ENCODE results near the gene KRT82. TPM values are rescaled to one million over a fixed set of nuclear protein-coding genes. Genes with fewer than 3 reads are reported as not detected.

The KRT82 gene
- total RNA-seq, 4 donors from 2014 or later: 1.3 to 40.7 (median 7.6) TPM

- Histone ChIP-seq H3K9me3 (no peaks in the 10 kb centered on the region), H3K4me3 (no peak overlapping the region), H3K27ac (no peak overlapping the region), H3K4me1 (peaks cover 14% of the 10 kb centered on the region), H3K27me3 (peaks cover 22% of the 10 kb centered on the region), H3K36me3 (no peaks in the 10 kb centered on the region)
- 88% methylated on average over 6 of the region's 9 CpGs for WGBS
- DNase-seq (ENCODE audit: low spot score in 2 of 2): peak in 1 of 2 donors; percentile 77
- TF ChIP-seq CTCF (IDR thresholded peaks at IDR 0.05): no peak
- TF ChIP-seq POLR2A (IDR thresholded peaks at IDR 0.05): no peak
- TF ChIP-seq EP300 (IDR thresholded peaks at IDR 0.05): no peak
- no peak for TF ChIP-seq POLR2AphosphoS5 (IDR thresholded peaks at IDR 0.05)
Measured at GRCh38 chr12:52437508-52437907, 31.4 kb upstream of the KRT82 start.

GRCh38 chr12:52436828-52437474 is 30.8 kb upstream of the KRT82 start:
- H3K4me3 ChIP-seq: no peak overlapping the region
- no peaks in the 10 kb centered on the region for H3K36me3 ChIP-seq
- peaks cover 14% of the 10 kb centered on the region for H3K4me1 ChIP-seq
- no peak overlapping the region for H3K27ac ChIP-seq
- peaks cover 22% of the 10 kb centered on the region for H3K27me3 ChIP-seq
- 75% methylated on average over 9 of the region's 9 CpGs for WGBS
- DNase-seq (ENCODE audit: low spot score in 2 of 2): peak in 1 of 2 donors; percentile 44
- TF ChIP-seq EP300 (IDR thresholded peaks at IDR 0.05): no peak
- no peak for TF ChIP-seq CTCF (IDR thresholded peaks at IDR 0.05)
- TF ChIP-seq POLR2A (IDR thresholded peaks at IDR 0.05): no peak
- TF ChIP-seq POLR2AphosphoS5 (IDR thresholded peaks at IDR 0.05): no peak
- H3K9me3 ChIP-seq: no peaks in the 10 kb centered on the region

GRCh38 chr12:52436000-52436827 is 30.1 kb upstream of the KRT82 start:
- peaks cover 14% of the 10 kb centered on the region for H3K4me1 ChIP-seq
- H3K4me3 ChIP-seq: no peak overlapping the region
- peak overlapping the region; percentile 31 for H3K27ac ChIP-seq
- WGBS: 39% methylated on average over 9 of the region's 9 CpGs
- DNase-seq (ENCODE audit: low spot score in 2 of 2): peak in 1 of 2 donors; percentile 72
- TF ChIP-seq POLR2A (IDR thresholded peaks at IDR 0.05): no peak
- no peak for TF ChIP-seq CTCF (IDR thresholded peaks at IDR 0.05)
- TF ChIP-seq EP300 (IDR thresholded peaks at IDR 0.05): no peak
- TF ChIP-seq POLR2AphosphoS5 (IDR thresholded peaks at IDR 0.05): no peak
- H3K36me3 ChIP-seq: no peaks in the 10 kb centered on the region
- H3K9me3 ChIP-seq: no peaks in the 10 kb centered on the region
- H3K27me3 ChIP-seq: peaks cover 25% of the 10 kb centered on the region

DNA sequence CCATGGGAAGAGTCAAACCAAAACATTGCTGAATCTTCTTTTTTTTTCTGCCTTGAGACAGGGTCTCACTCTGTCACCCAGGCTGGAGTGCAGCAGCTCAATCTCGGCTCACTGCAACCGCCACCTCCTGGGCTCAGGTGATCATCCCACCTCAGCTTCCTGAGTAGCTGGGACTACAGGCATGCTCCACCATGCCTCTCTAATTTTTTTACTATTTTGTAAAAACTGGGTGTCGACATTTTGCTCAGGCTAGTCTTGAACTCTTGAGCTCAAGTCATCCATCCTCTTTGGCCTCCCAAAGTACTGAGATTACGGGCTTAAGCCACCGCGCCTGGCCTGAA is 29.5 kb upstream of the KRT82 start:
- 56% methylated on average over 6 of the region's 6 CpGs for WGBS
- H3K27ac ChIP-seq: peak overlapping the region; percentile 31
- no peak overlapping the region for H3K4me3 ChIP-seq
- DNase-seq (ENCODE audit: low spot score in 2 of 2): no peak
- peaks cover 28% of the 10 kb centered on the region for H3K27me3 ChIP-seq
- TF ChIP-seq EP300 (IDR thresholded peaks at IDR 0.05): no peak
- TF ChIP-seq CTCF (IDR thresholded peaks at IDR 0.05): no peak
- no peak for TF ChIP-seq POLR2AphosphoS5 (IDR thresholded peaks at IDR 0.05)
- no peak for TF ChIP-seq POLR2A (IDR thresholded peaks at IDR 0.05)
- H3K4me1 ChIP-seq: peaks cover 14% of the 10 kb centered on the region
- H3K36me3 ChIP-seq: no peaks in the 10 kb centered on the region
- H3K9me3 ChIP-seq: no peaks in the 10 kb centered on the region

Data from suprapubic skin (tissue), 4 donors.